Common myeloid progenitor, CD34-positive (primary cell): ENCODE results near the gene ZNF366.

Experiments used
- CTCF ChIA-PET: fragments of 350-600 bp; sonication (Branson Sonifier 250); formaldehyde crosslinking; loops from one replicate; lab custom pipeline; 2021; ENCODE audit warnings: antibody characterized with exemption; lab: Charles Lee
- POLR2A ChIA-PET: fragments of 350-600 bp; sonication (Branson Sonifier 250); formaldehyde crosslinking; loops from one replicate; lab custom pipeline; 2021; ENCODE audit warnings: antibody characterized with exemption; lab: Charles Lee
- DNase-seq, 3 donors: peaks; one replicate each; pipeline versions ENCODE4 v3.0.0 to v3.0.0-alpha.2; 2013
- H3K27ac ChIP-seq, 2 experiments: 1 replicate in 1 of 2; 2 replicates in 1 of 2; pipeline ENCODE4 v1.7.0; 2013; ENCODE audit warnings: inconsistent platforms in 2 of 2, low read length in 2 of 2, mild to moderate bottlenecking in 2 of 2, low read depth in 1 of 2, moderate library complexity in 1 of 2; ENCODE audit not compliant: severe bottlenecking in 2 of 2, insufficient read depth in 1 of 2, poor library complexity in 1 of 2
- H3K27me3 ChIP-seq, 5 experiments: replicated peaks in 2 of 5; 1 replicate in 3 of 5; 2 replicates in 2 of 5; pipeline versions ENCODE4 v1.6.1 to v1.7.0; 2013; ENCODE audit warnings: low read length in 4 of 5, mild to moderate bottlenecking in 2 of 5, moderate library complexity in 2 of 5, inconsistent platforms in 1 of 5; ENCODE audit not compliant: insufficient read depth in 5 of 5, control insufficient read depth in 4 of 5
- H3K36me3 ChIP-seq, 4 experiments: 1 replicate in 2 of 4; 2 replicates in 2 of 4; pipeline versions ENCODE4 v1.6.1 to v1.7.0; 2013; ENCODE audit warnings: low read length in 3 of 4, control low read depth in 1 of 4, mild to moderate bottlenecking in 1 of 4; ENCODE audit not compliant: control insufficient read depth in 4 of 4, insufficient read depth in 4 of 4
- H3K4me1 ChIP-seq, 4 experiments: 1 replicate in 3 of 4; 2 replicates in 1 of 4; pipeline versions ENCODE4 v1.6.1 to v1.7.1; 2013; ENCODE audit warnings: low read length in 3 of 4, mild to moderate bottlenecking in 3 of 4, control low read depth in 1 of 4, inconsistent platforms in 1 of 4, moderate library complexity in 1 of 4; ENCODE audit not compliant: control insufficient read depth in 4 of 4, insufficient read depth in 4 of 4; ENCODE audit errors: control extremely low read depth in 1 of 4
- H3K4me3 ChIP-seq, 7 experiments: 1 replicate in 4 of 7; 2 replicates in 3 of 7; pipeline versions ENCODE4 v1.5.1 to v1.7.0; 2013; ENCODE audit warnings: mild to moderate bottlenecking in 7 of 7, low read length in 6 of 7, moderate library complexity in 6 of 7, inconsistent platforms in 2 of 7, low read depth in 2 of 7, control low read depth in 1 of 7; ENCODE audit not compliant: insufficient read depth in 4 of 7, control insufficient read depth in 1 of 7; ENCODE audit errors: extremely low read depth in 1 of 7
- H3K9me3 ChIP-seq, 5 experiments: 1 replicate in 4 of 5; 2 replicates in 1 of 5; pipeline versions ENCODE4 v1.6.1 to v1.7.1; 2013; ENCODE audit warnings: low read length in 4 of 5, mild to moderate bottlenecking in 2 of 5, inconsistent platforms in 1 of 5, low read depth in 1 of 5, moderate library complexity in 1 of 5; ENCODE audit not compliant: control insufficient read depth in 4 of 5, insufficient read depth in 2 of 5; ENCODE audit errors: control extremely low read depth in 1 of 5
- whole genome bisulfite sequencing: methylation state at CpG from one replicate; pipeline ENCODE4 v1.1.5; 2013; ENCODE audit not compliant: insufficient coverage; 5-methylcytosine and 5-hydroxymethylcytosine counted together

Gene ZNF366

GRCh38 chr5:72394688-72395087 is 112.5 kb downstream of the ZNF366 start:
- no peaks in the 10 kb centered on the region for H3K36me3 ChIP-seq
- no peak overlapping the region for H3K4me3 ChIP-seq
- POLR2A ChIA-PET: interaction anchor here (0.6 to 0.7 kb wide), 2 partner anchors 79 to 161 kb away, joined by 3 read pairs; no protein-coding TSS in a partner anchor
- 0% methylated on average over 1 of the region's 2 CpGs for WGBS
- no peaks in the 10 kb centered on the region for H3K9me3 ChIP-seq
- H3K4me1 ChIP-seq: peaks cover 0 to 22% (median 0%) of the 10 kb centered on the region in 4 experiments
- H3K27ac ChIP-seq: no peak overlapping the region
- CTCF ChIA-PET: interaction anchor here (1.0 to 3.5 kb wide), 6 partner anchors 8 to 129 kb away, joined by 3 to 18 read pairs (median 6); no protein-coding TSS in a partner anchor
- peak; percentile 56 to 68 (median 68) for DNase-seq
- no peaks in the 10 kb centered on the region for H3K27me3 ChIP-seq

GRCh38 chr5:72393052-72393451 is 114.2 kb downstream of the ZNF366 start:
- no peak for DNase-seq
- Histone ChIP-seq H3K36me3 (no peaks in the 10 kb centered on the region), H3K4me1 (peaks cover 0 to 12% (median 0%) of the 10 kb centered on the region in 4 experiments), H3K4me3 (no peak overlapping the region), H3K9me3 (no peaks in the 10 kb centered on the region), H3K27ac (no peak overlapping the region), H3K27me3 (no peaks in the 10 kb centered on the region)
- ChIA-PET POLR2A (no interaction called here), CTCF (no interaction called here)
